Endothelial cell (in vitro differentiated cells): ENCODE data around the gene ARHGAP6. TPM values are rescaled to one million over a fixed set of nuclear protein-coding genes. Genes with fewer than 3 reads are reported as not detected.

Experiments
- DNase-seq: peaks from one replicate; pipeline ENCODE4 v3.0.0; 2021; ENCODE audit warnings: low spot score
- H3K27ac Mint-ChIP-seq: one replicate; pipeline ENCODE4 v1.8.0; 2021; ENCODE audit warnings: mixed read lengths, inconsistent platforms; ENCODE audit not compliant: unreplicated experiment
- H3K27me3 Mint-ChIP-seq: one replicate; pipeline ENCODE4 v1.8.0; 2021; ENCODE audit warnings: mild to moderate bottlenecking, moderate library complexity, mixed read lengths, inconsistent platforms; ENCODE audit not compliant: unreplicated experiment
- H3K36me3 Mint-ChIP-seq: one replicate; pipeline ENCODE4 v1.8.0; 2021; ENCODE audit warnings: mild to moderate bottlenecking, low read depth, mixed read lengths, inconsistent platforms; ENCODE audit not compliant: unreplicated experiment
- H3K4me1 Mint-ChIP-seq: one replicate; pipeline ENCODE4 v1.8.0; 2021; ENCODE audit warnings: mild to moderate bottlenecking, mixed read lengths, inconsistent platforms; ENCODE audit not compliant: unreplicated experiment
- H3K4me3 Mint-ChIP-seq: one replicate; pipeline ENCODE4 v1.8.0; 2021; ENCODE audit warnings: mild to moderate bottlenecking, mixed read lengths, inconsistent platforms; ENCODE audit not compliant: unreplicated experiment
- H3K9me3 Mint-ChIP-seq: one replicate; pipeline ENCODE4 v1.8.0; 2021; ENCODE audit warnings: mixed read lengths, inconsistent platforms; ENCODE audit not compliant: unreplicated experiment
- long read RNA-seq: library from polyadenylated mRNA; unstranded; transcript quantifications from one replicate; pipeline ENCODE4 v2.0.0, GENCODE V29; 2020; ENCODE audit not compliant: unreplicated experiment
- total RNA-seq: library from RNA; stranded (reverse); fragmentation: NEBNext Ultra II Directional; extraction: Animal tissue kit (Norgen Biotek cat#: 25700); gene quantifications from one replicate; pipeline ENCODE4 v1.2.1, GENCODE V29; 2021; ENCODE audit not compliant: unreplicated experiment
- TF ChIP-seq, protein P1 (sequence below): fragments of 200-600 bp; sonication (generic); IDR thresholded peaks from one replicate; pipeline ENCODE4 v1.5.0; 2021; ENCODE audit warnings: antibody characterized with exemption; ENCODE audit not compliant: unreplicated experiment

The ARHGAP6 gene, protein sequence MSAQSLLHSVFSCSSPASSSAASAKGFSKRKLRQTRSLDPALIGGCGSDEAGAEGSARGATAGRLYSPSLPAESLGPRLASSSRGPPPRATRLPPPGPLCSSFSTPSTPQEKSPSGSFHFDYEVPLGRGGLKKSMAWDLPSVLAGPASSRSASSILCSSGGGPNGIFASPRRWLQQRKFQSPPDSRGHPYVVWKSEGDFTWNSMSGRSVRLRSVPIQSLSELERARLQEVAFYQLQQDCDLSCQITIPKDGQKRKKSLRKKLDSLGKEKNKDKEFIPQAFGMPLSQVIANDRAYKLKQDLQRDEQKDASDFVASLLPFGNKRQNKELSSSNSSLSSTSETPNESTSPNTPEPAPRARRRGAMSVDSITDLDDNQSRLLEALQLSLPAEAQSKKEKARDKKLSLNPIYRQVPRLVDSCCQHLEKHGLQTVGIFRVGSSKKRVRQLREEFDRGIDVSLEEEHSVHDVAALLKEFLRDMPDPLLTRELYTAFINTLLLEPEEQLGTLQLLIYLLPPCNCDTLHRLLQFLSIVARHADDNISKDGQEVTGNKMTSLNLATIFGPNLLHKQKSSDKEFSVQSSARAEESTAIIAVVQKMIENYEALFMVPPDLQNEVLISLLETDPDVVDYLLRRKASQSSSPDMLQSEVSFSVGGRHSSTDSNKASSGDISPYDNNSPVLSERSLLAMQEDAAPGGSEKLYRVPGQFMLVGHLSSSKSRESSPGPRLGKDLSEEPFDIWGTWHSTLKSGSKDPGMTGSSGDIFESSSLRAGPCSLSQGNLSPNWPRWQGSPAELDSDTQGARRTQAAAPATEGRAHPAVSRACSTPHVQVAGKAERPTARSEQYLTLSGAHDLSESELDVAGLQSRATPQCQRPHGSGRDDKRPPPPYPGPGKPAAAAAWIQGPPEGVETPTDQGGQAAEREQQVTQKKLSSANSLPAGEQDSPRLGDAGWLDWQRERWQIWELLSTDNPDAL (N-terminal part only)
- total RNA-seq, result 4.1 TPM
- long read RNA-seq, partial matches to known transcripts, result 0 of 3 reads
- long read RNA-seq, other reads (novel, unspliced or antisense), result 2 of 3 reads

DNA sequence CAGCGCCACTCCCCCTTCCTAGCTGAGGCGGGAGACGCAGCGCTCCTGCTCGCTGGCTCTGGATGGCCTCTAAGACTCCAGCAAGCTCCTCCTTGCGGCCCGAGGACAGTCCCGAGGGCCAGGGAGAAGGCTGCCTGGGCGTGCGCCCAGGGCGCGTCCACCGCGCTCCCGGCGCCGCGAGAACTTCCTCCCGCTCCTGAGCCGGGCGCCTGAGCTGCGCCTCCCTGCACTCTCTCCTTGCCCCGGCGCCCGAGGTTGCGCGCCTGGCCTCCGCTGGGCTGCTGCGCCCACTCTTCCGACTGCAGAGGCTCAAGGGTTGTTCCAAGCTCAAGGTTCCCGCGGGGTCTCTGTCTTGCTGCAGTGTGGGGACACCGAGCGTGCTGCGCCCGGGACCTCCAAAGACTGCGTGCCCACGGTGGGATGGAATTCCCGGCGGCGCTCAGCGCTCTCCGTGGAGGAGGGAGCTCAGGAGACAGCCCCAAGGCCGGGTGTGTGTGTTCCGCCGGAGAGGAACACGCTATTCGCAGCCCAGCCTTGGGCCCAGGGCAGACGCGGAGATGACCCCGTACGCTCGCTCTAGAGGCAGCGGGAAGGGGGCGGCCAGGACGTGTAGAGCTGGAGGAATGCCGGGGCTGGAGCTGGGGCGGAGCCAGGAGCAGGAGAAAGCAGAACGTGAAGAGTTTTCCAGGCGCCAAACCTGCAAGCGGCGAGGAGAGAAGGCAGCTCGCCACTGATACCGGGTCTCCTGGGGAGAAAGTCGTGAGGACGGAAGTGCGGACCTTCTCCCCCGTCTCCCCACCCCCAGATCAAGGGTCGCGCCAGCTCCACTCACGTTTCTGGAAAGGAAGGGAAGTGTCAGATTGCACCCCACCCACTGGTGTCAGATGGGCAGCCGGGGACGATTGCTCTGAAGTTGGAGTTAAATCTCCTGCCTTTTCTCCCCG, at the start of gene ARHGAP6:
ARHGAP6 (minus strand) TSS at position 753 of the 944 bp plus-strand sequence. CDS start 1,092 bp downstream, outside the sequence.
- peaks cover 9% of the 10 kb centered on the region for H3K27me3 Mint-ChIP-seq
- H3K4me3 Mint-ChIP-seq, result peak within 1 kb of the TSS; percentile 82
- H3K9me3 Mint-ChIP-seq, result no peaks in the 10 kb centered on the region
- no peak within 1 kb of the TSS for H3K27ac Mint-ChIP-seq
- H3K36me3 Mint-ChIP-seq, result no peaks in the 10 kb centered on the region
- DNase-seq, result peak; percentile 37
- H3K4me1 Mint-ChIP-seq, result no peaks in the 10 kb centered on the region
- TF ChIP-seq, protein P1, sequence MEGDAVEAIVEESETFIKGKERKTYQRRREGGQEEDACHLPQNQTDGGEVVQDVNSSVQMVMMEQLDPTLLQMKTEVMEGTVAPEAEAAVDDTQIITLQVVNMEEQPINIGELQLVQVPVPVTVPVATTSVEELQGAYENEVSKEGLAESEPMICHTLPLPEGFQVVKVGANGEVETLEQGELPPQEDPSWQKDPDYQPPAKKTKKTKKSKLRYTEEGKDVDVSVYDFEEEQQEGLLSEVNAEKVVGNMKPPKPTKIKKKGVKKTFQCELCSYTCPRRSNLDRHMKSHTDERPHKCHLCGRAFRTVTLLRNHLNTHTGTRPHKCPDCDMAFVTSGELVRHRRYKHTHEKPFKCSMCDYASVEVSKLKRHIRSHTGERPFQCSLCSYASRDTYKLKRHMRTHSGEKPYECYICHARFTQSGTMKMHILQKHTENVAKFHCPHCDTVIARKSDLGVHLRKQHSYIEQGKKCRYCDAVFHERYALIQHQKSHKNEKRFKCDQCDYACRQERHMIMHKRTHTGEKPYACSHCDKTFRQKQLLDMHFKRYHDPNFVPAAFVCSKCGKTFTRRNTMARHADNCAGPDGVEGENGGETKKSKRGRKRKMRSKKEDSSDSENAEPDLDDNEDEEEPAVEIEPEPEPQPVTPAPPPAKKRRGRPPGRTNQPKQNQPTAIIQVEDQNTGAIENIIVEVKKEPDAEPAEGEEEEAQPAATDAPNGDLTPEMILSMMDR, result no peak

DNA sequence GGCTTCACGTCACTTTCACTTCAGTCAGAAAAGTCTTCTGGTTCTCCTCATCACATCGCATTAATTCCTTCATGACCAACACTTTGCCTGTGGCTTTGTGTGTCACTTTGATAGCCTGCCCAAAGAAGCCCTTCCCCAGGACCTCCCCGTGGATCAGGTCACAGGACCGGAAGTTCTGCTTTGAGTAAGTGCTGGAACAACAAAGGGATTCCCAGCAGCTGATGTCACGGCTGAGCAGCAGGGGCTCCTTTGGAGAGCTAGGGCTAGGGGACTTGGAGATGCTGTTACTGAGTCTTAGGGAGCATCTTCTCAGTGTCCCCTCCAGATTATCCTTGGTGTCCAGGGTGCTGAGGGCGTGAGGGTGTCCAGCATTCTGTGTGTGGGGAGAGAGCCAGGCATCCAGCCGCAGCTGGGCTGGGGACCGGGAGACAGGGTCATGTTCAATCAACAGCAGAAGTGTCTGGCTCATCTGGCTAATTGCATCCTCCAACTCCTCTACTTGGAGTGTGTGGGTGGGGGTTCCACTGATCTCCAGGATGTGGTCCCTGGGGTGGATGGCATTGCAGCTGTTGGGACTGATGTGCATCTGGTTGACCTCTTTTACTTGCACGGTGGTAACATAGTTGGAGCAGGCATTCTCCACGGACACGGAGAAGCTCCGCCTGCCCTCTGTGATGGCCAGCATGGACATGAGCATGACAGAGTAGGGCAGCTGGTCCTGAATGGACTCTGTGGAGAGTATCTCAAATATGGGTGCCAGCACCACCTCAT, 39.2 kb upstream of the ARHGAP6 start:
- no peak overlapping the region for H3K27ac Mint-ChIP-seq
- H3K9me3 Mint-ChIP-seq, result no peaks in the 10 kb centered on the region
- no peaks in the 10 kb centered on the region for H3K27me3 Mint-ChIP-seq
- TF ChIP-seq, protein P1, result no peak
- DNase-seq, result no peak
- H3K4me1 Mint-ChIP-seq, result no peaks in the 10 kb centered on the region
- H3K4me3 Mint-ChIP-seq, result no peak overlapping the region
- H3K36me3 Mint-ChIP-seq, result no peaks in the 10 kb centered on the region

DNA sequence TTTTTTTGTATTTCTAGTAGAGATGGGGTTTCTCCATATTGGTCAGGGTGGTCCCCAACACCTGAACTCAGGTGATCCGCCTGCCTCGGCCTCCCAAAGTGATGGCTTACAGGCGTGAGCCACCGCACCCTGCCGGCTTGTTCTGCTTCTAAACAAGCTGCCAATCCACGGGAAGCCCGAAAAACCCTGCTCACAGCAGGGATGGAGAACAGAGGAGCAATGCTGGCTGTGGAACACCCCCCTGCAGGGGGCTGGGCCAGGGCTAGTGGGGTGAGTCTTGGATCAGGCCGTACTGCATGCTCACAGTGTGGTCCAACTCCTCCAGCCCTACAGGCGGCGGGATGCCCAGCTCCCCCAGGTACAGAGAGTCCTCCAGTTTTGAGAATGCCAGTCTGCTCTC, 38.1 kb upstream of the ARHGAP6 start:
- Mint-ChIP-seq H3K36me3 (no peaks in the 10 kb centered on the region), H3K4me3 (no peak overlapping the region), H3K9me3 (no peaks in the 10 kb centered on the region), H3K4me1 (no peaks in the 10 kb centered on the region), H3K27ac (no peak overlapping the region), H3K27me3 (no peaks in the 10 kb centered on the region)
- no peak for DNase-seq
- TF ChIP-seq, protein P1, result no peak

DNA sequence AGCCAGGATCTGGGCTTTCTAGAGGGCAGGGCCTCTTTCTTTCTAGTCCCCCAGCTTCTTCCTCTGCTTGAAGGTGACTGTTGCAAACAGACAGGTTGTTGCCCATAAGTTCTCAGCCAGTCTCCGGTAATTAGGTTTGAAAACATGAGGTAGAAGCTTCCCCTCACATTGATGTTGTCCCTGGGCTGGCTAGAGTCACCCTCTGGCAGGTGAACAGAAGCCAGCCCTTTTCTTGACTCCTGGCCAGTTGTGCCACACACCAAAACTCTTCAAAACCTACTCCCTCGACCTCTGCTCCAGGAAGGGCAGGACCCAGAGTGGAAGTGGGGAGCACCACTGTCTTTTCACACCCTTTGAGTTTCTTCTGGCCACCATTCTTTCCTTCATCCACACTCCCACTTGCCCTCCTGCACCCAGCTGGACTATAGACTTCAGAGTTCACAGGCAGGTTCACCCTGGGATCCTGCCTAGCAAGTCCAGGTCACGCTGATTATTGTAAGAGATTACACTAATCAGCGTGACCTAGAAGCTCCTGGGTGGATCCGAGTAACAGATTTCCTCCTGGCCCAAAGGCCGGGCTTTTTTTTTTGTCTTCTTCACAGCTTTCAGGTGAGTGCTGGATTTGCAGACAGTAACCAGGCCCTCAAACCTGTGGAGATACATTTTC, 37.4 kb upstream of the ARHGAP6 start:
- Mint-ChIP-seq H3K9me3 (no peaks in the 10 kb centered on the region), H3K27me3 (no peaks in the 10 kb centered on the region), H3K4me3 (no peak overlapping the region), H3K4me1 (no peaks in the 10 kb centered on the region), H3K36me3 (no peaks in the 10 kb centered on the region), H3K27ac (no peak overlapping the region)
- no peak for DNase-seq
- TF ChIP-seq, protein P1, result no peak
